ENCODE results near the gene RCBTB1.

RCBTB1 gene

DNA sequence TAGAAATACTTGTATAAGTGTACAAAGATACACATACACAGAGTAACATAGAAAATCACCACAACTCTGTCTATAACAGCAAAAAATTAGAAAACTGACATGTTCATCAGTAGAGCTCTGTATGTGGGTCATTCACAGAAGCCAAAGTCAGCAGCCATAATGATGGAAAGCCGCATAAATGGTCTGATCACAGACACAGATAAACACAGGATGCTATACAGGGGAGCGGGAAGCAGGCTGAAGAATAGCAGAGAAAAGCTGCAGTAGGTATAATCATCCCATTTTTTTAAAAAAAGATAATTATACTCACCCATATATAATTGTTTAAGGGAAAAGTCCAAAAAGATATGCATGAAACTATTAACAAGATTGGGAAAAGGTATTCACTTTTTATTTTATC lies 31.5 kb downstream of the RCBTB1 start:
- TF ChIP-seq, protein P1, sequence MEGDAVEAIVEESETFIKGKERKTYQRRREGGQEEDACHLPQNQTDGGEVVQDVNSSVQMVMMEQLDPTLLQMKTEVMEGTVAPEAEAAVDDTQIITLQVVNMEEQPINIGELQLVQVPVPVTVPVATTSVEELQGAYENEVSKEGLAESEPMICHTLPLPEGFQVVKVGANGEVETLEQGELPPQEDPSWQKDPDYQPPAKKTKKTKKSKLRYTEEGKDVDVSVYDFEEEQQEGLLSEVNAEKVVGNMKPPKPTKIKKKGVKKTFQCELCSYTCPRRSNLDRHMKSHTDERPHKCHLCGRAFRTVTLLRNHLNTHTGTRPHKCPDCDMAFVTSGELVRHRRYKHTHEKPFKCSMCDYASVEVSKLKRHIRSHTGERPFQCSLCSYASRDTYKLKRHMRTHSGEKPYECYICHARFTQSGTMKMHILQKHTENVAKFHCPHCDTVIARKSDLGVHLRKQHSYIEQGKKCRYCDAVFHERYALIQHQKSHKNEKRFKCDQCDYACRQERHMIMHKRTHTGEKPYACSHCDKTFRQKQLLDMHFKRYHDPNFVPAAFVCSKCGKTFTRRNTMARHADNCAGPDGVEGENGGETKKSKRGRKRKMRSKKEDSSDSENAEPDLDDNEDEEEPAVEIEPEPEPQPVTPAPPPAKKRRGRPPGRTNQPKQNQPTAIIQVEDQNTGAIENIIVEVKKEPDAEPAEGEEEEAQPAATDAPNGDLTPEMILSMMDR (IDR thresholded peaks at IDR 0.05; ENCODE audit: control insufficient read depth, extremely low read depth, insufficient read depth): no peak

DNA sequence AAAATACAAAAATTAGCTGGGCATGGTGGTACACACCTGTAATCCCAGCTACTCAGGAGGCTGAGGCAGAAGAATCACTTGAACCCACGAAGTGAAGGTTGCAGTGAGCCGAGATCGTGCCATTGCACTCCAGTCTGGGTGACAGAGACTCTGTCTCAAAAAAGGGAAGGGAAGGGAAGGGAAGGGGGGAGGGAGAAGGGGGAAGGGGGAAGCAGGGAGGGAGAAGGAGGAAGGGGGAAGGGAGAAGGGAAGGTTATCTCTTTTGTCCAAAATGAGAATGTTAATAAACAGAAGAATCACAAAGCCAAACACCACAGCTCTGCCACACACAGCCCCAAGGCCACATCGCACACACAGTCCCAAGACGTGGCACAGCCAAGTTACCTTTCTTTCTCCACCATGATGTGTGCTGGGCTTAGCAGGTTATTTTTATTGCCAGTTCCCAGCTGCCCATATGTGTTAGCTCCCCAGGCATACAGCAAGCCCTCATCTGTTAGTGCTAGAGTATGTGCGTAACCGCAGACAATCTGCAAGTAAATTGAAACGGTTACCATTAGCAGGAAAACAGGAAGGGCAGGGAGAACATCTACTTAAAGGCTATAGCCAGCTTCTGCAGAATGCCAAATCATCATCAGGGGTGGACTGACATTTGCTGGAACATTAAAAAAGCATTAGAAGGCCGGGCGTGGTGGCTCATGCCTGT lies 34.3 kb downstream of the RCBTB1 start:
- TF ChIP-seq, protein P1 (IDR thresholded peaks at IDR 0.05; ENCODE audit: control insufficient read depth, extremely low read depth, insufficient read depth): no peak
- no peak overlapping the region for H3K4me3 ChIP-seq (ENCODE audit: low read depth, low read length)
- DNase-seq (ENCODE audit: low read depth): no peak

More for the DNA sequence above, 31.5 kb downstream of the RCBTB1 start:
- H3K4me3 ChIP-seq (ENCODE audit: low read depth, low read length): no peak overlapping the region
- no peak for DNase-seq (ENCODE audit: low read depth)

DNA sequence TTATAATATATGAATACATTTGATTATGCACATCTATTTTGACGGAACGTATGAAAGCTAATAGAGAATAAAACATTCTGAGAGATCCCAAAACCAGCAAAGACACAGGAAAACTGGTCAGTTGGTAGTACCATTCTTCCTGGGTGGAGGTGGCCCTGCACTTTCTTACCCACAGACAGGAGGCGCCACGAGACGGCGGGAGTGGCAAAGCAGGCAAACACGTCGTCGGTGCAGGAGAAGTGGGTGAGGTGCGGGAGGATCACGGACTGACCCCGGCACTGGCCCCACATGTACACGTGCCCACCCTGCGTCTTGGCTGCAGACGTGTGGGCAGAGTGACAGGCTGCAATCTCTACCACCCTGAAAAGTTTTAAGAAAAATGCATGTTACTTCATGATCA lies 36.1 kb downstream of the RCBTB1 start:
- TF ChIP-seq, protein P1 (IDR thresholded peaks at IDR 0.05; ENCODE audit: control insufficient read depth, extremely low read depth, insufficient read depth): no peak
- no peak overlapping the region for H3K4me3 ChIP-seq (ENCODE audit: low read depth, low read length)
- no peak for DNase-seq (ENCODE audit: low read depth)

DNA sequence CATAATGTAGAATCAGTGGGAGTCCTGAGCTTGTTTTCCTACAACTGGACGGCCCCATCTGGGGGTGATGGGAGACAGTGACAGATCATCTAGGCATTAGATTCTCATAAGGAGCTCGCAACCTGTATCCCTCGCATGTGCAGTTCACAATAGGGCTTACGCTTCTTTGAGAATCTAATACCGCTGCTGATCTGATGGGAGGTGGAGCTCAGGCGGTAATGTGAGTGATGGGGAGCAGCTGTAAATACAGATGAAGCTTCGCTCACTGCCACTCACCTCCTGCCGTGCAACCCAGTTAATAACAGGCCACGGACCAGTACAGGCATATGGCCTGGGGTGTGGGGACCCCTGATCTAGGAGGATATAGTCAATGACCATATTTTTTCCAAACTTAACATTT lies 38.8 kb downstream of the RCBTB1 start:
- no peak for DNase-seq (ENCODE audit: low read depth)
- TF ChIP-seq, protein P1 (IDR thresholded peaks at IDR 0.05; ENCODE audit: control insufficient read depth, extremely low read depth, insufficient read depth): no peak
- H3K4me3 ChIP-seq (ENCODE audit: low read depth, low read length): no peak overlapping the region

DNA sequence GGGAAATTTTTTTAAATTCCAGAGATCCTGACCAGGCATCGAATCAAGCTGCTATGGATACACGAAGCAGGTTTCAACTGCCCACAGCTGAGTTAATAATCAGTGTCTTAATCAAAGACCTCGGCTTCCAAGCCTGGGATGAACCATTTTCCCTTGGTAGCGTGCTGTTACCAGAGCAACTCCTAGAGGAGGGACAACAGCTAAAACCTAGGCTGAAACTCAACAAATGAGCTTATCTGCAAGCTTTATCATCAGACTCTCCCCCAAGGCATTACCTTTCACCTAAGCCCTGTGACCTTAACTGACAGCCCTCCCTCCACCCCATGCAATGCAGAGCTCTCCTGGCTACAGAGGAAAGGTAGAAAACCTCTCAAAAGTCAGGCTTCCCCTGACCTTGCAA lies 39.7 kb downstream of the RCBTB1 start:
- H3K4me3 ChIP-seq (ENCODE audit: low read depth, low read length): no peak overlapping the region
- no peak for DNase-seq (ENCODE audit: low read depth)
- TF ChIP-seq, protein P1 (IDR thresholded peaks at IDR 0.05; ENCODE audit: control insufficient read depth, extremely low read depth, insufficient read depth): no peak

DNA sequence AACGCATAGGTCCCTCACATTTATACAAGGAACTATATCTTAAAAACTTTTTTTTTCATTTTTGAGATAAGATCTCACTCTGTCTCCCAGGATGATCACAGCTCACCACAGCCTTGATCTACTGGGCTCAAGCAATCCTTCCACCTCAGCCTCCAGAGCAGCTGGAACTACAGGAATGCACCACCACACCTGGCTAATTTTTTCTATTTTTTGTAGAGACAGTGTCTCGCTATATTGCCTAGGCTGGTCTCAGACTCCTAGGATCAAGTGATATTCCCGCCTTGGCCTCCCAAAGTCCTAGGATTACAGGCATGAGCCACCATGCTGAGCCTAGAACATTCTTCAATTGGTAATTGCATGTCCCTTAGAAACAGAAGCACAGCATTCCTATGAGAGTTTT lies 41.7 kb downstream of the RCBTB1 start:
- no peak overlapping the region for H3K4me3 ChIP-seq (ENCODE audit: low read depth, low read length)
- DNase-seq (ENCODE audit: low read depth): no peak
- TF ChIP-seq, protein P1 (IDR thresholded peaks at IDR 0.05; ENCODE audit: control insufficient read depth, extremely low read depth, insufficient read depth): no peak

DNA sequence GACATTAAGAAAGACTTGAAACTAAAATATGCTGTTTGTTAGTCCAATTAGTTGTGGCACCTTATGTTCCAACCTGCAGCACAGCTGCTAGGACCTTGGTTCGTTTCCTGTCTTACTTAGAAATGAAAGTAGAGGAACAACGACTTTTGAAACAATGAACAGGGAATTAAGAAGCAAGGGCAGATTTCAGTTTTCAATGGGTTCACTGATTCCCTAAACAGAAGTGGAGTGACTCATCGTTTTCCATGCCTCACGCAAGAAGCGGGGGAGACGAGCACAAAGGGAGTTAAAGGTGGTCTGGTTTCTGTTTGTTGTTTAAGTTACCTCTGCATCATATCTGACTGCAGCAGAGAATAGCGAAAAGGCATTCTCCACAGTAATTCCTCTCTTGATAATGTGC lies 44.8 kb downstream of the RCBTB1 start:
- no peak overlapping the region for H3K4me3 ChIP-seq (ENCODE audit: low read depth, low read length)
- DNase-seq (ENCODE audit: low read depth): no peak
- TF ChIP-seq, protein P1 (IDR thresholded peaks at IDR 0.05; ENCODE audit: control insufficient read depth, extremely low read depth, insufficient read depth): no peak

All from LNCaP clone FGC (cell line).